Liver (tissue), 3 donors: ENCODE results near the gene UQCRHL.

Experiments
- ATF3 ChIP-seq: IDR thresholded peaks from 2 replicates; pipeline ENCODE4 v1.6.1; 2016; ENCODE audit warnings: antibody characterized with exemption
- CTCF ChIP-seq: fragments of 150-350 bp; IDR thresholded peaks from 2 replicates; pipeline ENCODE4 v1.5.1; 2017; ENCODE audit warnings: improper control_type of control experiment, low read depth, low read length; ENCODE audit not compliant: missing input control
- HNF4G ChIP-seq: IDR thresholded peaks from 2 replicates; pipeline ENCODE4 v1.6.1; 2016; ENCODE audit warnings: antibody characterized with exemption
- YY1 ChIP-seq: IDR thresholded peaks from 2 replicates; pipeline ENCODE4 v1.6.1; 2016; ENCODE audit warnings: antibody characterized with exemption, mild to moderate bottlenecking
- donor health status: healthy.
- donor health status: healthy.

DNA sequence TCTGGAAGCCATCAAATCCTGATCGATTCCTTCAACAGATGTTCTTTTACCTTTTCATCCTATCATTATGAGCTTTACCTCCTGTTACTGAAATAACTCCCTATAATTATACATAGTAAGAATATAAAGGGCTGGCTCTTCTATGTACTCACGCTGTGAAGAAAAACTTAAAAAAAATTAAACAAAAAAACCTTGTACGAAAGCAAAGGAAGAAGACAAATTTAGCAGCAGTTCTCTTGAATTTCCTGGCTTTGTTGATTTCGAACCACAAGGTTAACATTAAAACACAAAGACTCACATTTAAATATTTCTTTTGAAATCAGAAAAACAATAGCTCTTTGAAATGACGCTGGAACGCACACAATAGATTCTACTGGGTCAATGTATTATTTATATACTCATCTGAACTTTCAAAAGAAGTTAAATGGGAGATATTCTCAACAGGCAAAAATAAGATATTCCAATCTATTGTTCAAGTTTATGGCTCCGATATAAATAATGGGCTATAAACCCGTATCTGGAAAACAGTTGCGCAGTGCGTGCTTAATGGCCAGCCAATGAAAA lies 26.5 kb upstream of the UQCRHL start:
- TF ChIP-seq YY1 = no peak
- TF ChIP-seq CTCF = no peak
- TF ChIP-seq ATF3 = no peak
- TF ChIP-seq HNF4G = no peak
